ENCODE measurements around the gene ZFR. TPM values are rescaled to one million over a fixed set of nuclear protein-coding genes. Genes with fewer than 3 reads are reported as not detected.

Gene ZFR
- total RNA-seq, 1 experiment from 2014 or later: 72.7 TPM

DNA sequence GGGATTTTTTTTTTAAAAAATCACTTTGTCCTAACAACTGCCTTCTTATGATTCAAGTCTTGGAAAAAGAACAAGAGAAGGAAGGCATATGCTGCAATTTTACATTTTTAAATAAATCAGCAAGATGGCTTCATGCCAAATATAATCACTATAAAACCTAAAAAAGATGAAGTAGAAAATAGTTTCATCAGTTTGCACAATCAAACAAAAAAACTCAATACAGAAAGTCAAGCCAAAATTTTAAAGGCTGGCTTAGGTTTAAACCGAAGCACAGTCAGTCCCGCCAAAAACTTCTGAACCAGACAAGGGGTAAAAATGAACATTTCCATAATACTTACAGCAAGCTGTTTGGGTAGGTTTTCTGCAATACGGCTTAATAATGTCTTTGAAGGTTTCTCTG is 57.3 kb downstream of the ZFR start:
- BruUV-seq (replicated peaks): no TSS peak
- Histone ChIP-seq H3K27ac (ENCODE audit: low read length) (no peak overlapping the region), H3K36me3 (ENCODE audit: control insufficient read depth, insufficient read depth, low read length) (peaks cover 50% of the 10 kb centered on the region), H3K4me3 (ENCODE audit: low read depth in 2 of 2, low read length in 2 of 2) (no peak overlapping the region), H3K9me3 (ENCODE audit: control insufficient read depth, insufficient read depth, low read depth, low read length) (no peaks in the 10 kb centered on the region), H3K27me3 (ENCODE audit: control insufficient read depth, insufficient read depth, low read length) (no peaks in the 10 kb centered on the region), H3K4me1 (ENCODE audit: control insufficient read depth, insufficient read depth, low read length) (no peaks in the 10 kb centered on the region)
- in situ Hi-C loops (cut with HindIII; ENCODE audit: low pct_unique_long_range_greater_than_20kb, low sequenced_read_pairs): no loop called here
- no peak for ATAC-seq
- TF ChIP-seq TCF7L2 (IDR thresholded peaks at IDR 0.05; ENCODE audit: low read depth, low read length): no peak
- no peak for TF ChIP-seq POLR2AphosphoS5 (IDR thresholded peaks at IDR 0.05; ENCODE audit: low read depth, low read length)
- TF ChIP-seq, protein P1, sequence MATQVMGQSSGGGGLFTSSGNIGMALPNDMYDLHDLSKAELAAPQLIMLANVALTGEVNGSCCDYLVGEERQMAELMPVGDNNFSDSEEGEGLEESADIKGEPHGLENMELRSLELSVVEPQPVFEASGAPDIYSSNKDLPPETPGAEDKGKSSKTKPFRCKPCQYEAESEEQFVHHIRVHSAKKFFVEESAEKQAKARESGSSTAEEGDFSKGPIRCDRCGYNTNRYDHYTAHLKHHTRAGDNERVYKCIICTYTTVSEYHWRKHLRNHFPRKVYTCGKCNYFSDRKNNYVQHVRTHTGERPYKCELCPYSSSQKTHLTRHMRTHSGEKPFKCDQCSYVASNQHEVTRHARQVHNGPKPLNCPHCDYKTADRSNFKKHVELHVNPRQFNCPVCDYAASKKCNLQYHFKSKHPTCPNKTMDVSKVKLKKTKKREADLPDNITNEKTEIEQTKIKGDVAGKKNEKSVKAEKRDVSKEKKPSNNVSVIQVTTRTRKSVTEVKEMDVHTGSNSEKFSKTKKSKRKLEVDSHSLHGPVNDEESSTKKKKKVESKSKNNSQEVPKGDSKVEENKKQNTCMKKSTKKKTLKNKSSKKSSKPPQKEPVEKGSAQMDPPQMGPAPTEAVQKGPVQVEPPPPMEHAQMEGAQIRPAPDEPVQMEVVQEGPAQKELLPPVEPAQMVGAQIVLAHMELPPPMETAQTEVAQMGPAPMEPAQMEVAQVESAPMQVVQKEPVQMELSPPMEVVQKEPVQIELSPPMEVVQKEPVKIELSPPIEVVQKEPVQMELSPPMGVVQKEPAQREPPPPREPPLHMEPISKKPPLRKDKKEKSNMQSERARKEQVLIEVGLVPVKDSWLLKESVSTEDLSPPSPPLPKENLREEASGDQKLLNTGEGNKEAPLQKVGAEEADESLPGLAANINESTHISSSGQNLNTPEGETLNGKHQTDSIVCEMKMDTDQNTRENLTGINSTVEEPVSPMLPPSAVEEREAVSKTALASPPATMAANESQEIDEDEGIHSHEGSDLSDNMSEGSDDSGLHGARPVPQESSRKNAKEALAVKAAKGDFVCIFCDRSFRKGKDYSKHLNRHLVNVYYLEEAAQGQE (IDR thresholded peaks at IDR 0.05; ENCODE audit: insufficient read depth in 1 of 2, low read depth in 2 of 2, low read length in 1 of 2): no peak
- TF ChIP-seq SIN3A (IDR thresholded peaks at IDR 0.05; ENCODE audit: borderline replicate concordance, insufficient read depth, low read depth, low read length): no peak
- TF ChIP-seq, protein P2, sequence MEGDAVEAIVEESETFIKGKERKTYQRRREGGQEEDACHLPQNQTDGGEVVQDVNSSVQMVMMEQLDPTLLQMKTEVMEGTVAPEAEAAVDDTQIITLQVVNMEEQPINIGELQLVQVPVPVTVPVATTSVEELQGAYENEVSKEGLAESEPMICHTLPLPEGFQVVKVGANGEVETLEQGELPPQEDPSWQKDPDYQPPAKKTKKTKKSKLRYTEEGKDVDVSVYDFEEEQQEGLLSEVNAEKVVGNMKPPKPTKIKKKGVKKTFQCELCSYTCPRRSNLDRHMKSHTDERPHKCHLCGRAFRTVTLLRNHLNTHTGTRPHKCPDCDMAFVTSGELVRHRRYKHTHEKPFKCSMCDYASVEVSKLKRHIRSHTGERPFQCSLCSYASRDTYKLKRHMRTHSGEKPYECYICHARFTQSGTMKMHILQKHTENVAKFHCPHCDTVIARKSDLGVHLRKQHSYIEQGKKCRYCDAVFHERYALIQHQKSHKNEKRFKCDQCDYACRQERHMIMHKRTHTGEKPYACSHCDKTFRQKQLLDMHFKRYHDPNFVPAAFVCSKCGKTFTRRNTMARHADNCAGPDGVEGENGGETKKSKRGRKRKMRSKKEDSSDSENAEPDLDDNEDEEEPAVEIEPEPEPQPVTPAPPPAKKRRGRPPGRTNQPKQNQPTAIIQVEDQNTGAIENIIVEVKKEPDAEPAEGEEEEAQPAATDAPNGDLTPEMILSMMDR (IDR thresholded peaks at IDR 0.05): no peak
- no peak for DNase-seq (ENCODE audit: low read depth, low spot score)
- ChIA-PET CTCF (no interaction called here), POLR2A (no interaction called here)
- intact Hi-C loops (cut with micrococcal nuclease; ENCODE audit: unreplicated experiment): no loop called here

DNA sequence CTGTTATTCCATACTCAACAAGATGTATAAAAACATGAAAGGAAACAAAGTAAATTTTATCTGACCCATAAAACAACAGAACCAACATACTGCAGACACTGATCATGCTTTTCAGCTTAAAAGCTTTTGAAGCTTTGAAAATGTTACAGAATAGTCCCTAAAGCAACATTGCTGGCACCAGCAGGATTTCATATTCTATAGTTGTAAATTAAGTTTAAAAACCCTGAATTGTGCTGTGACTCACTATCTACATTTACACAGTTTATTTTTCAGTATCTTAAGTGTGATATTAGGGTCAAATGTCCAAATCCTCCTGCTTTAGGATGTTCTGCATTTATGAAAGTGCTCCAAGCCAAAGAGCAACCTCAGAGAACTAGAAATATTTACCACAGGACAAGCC is 59.9 kb downstream of the ZFR start:
- no TSS peak for BruUV-seq (replicated peaks)
- DNase-seq (ENCODE audit: low read depth, low spot score) (no peak), ATAC-seq (no peak)
- ChIA-PET CTCF (no interaction called here), POLR2A (no interaction called here)
- Histone ChIP-seq H3K27me3 (ENCODE audit: control insufficient read depth, insufficient read depth, low read length) (no peaks in the 10 kb centered on the region), H3K4me1 (ENCODE audit: control insufficient read depth, insufficient read depth, low read length) (no peaks in the 10 kb centered on the region), H3K4me3 (ENCODE audit: low read depth in 2 of 2, low read length in 2 of 2) (no peak overlapping the region), H3K36me3 (ENCODE audit: control insufficient read depth, insufficient read depth, low read length) (peaks cover 62% of the 10 kb centered on the region), H3K9me3 (ENCODE audit: control insufficient read depth, insufficient read depth, low read depth, low read length) (no peaks in the 10 kb centered on the region), H3K27ac (ENCODE audit: low read length) (no peak overlapping the region)
- intact Hi-C loops (cut with micrococcal nuclease; ENCODE audit: unreplicated experiment) (no loop called here), in situ Hi-C loops (cut with HindIII; ENCODE audit: low pct_unique_long_range_greater_than_20kb, low sequenced_read_pairs) (no loop called here)
- TF ChIP-seq POLR2AphosphoS5 (IDR thresholded peaks at IDR 0.05; ENCODE audit: low read depth, low read length): no peak
- TF ChIP-seq, protein P1 (IDR thresholded peaks at IDR 0.05; ENCODE audit: insufficient read depth in 1 of 2, low read depth in 2 of 2, low read length in 1 of 2): no peak
- TF ChIP-seq, protein P2 (IDR thresholded peaks at IDR 0.05): no peak
- TF ChIP-seq TCF7L2 (IDR thresholded peaks at IDR 0.05; ENCODE audit: low read depth, low read length): no peak
- no peak for TF ChIP-seq SIN3A (IDR thresholded peaks at IDR 0.05; ENCODE audit: borderline replicate concordance, insufficient read depth, low read depth, low read length)

All from Panc1 (cell line).